Left colon (tissue), 2 donors: ENCODE data around the gene ADSS1. TPM values are rescaled to one million over a fixed set of nuclear protein-coding genes. Genes with fewer than 3 reads are reported as not detected.

ENCODE experiments used
- ATAC-seq: fragments of 200-7000 bp; cut with Tn5 transposase; one replicate; pipeline ENCODE4 v1.9.1; 2020; ENCODE audit warnings: mild to moderate bottlenecking, moderate library complexity
- DNase-seq, 2 donors: peaks; one replicate each; pipeline ENCODE4 v3.0.0-alpha.2; 2020
- intact Hi-C, 2 donors: fragments of 100-400 bp; cut with DNase I in 1 of 2; cut with micrococcal nuclease in 1 of 2; formaldehyde crosslinking; loops; one replicate each; pipeline versions ENCODE4 v1.11.2 to v1.14.0; 2022; cut with DNase I, micrococcal nuclease
- total RNA-seq, 2 donors: library from RNA; stranded (reverse); fragmentation: NEBNext Ultra II Directional; extraction: Animal tissue kit (Norgen Biotek cat#: 25700); gene quantifications; one replicate each; pipeline ENCODE4 v1.2.1, GENCODE V29; 2021
- donor health status: DM: no; HTN: no; CAD: no.
- donor health status: DM: yes; HTN: yes; CAD: no.

The ADSS1 gene
- total RNA-seq, 2 donors from 2014 or later, result 3.3 to 4.4 TPM

DNA sequence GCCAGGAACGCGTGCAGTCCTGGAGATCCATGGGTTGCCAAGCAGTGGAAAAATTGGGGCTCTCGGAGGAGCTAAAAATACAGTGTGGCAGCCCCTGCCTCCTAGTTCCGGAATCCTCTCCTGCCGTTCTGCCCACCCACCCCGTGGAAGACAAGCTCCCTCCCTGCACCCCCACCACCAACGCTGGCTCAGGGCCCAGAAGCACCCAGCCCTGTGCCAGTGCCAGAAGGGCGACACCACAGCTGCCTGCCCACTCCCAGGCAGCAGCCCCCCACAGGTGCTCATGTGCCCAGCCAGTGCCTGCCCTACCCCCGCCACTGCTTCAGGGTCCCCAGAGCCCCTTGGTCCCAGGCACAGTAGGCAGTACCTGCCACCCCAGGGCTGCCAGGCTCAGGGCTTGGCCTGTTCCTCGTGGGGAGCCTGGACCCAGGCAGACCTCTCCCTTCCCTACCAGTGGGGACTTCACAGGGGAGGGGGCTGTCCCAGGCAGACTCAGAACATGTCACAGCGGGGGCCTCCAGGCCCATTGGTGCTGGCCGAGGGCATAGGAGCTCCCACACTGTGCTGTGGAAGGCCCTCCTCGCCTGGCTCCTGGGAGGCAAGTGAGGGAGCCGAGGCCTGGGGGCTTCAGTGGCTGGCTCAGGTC, 27.2 kb upstream of the ADSS1 start:
- intact Hi-C loops, result no loop called here
- ATAC-seq (no peak), DNase-seq (no peak)

DNA sequence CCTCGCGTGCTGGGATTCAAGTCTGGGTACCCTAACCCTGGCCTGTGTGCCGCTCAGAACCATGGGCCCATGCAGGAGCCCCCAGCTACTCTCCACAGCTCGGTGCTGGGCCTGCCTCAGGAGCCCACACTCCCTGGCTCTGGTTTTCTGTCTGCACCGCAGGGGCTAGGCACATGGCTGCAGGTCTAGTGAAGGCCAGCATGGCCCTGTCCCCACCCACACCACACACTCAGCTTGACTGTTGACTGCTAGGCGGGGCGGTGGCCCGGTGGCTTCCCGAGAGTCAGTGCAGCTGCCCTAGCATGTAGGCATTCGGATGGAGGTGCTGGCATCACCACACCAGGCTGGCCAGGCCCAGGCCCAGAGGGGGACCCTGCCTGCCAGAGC, 26.7 kb upstream of the ADSS1 start:
- intact Hi-C loops, result no loop called here
- no peak for DNase-seq
- peak; percentile 53 for ATAC-seq

- no peak for DNase-seq
- intact Hi-C loops, result no loop called here
- no peak for ATAC-seq
Measured at GRCh38 chr14:104697892-104698583, 26.0 kb upstream of the ADSS1 start.

- intact Hi-C loops, result no loop called here
- DNase-seq (no peak), ATAC-seq (no peak)
Measured at GRCh38 chr14:104698688-104699425, 25.2 kb upstream of the ADSS1 start.

DNA sequence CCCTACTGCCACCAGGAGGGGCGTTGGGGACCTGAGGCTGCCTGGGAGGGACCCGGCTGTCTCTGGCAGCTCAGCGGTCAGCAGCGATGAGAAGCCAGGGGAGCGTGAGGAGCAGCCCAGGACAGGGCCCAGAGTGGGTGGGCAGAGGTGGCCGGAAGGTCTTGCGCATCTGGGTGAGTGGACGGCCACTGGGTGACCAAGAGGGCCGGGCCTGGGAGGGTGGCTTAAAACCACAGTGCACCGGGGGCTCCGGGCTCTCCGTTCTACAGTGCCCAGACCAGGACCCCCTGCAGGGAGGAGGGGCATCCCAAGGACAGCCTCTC, 24.6 kb upstream of the ADSS1 start:
- DNase-seq (no peak), ATAC-seq (no peak)
- intact Hi-C loops, result no loop called here

DNA sequence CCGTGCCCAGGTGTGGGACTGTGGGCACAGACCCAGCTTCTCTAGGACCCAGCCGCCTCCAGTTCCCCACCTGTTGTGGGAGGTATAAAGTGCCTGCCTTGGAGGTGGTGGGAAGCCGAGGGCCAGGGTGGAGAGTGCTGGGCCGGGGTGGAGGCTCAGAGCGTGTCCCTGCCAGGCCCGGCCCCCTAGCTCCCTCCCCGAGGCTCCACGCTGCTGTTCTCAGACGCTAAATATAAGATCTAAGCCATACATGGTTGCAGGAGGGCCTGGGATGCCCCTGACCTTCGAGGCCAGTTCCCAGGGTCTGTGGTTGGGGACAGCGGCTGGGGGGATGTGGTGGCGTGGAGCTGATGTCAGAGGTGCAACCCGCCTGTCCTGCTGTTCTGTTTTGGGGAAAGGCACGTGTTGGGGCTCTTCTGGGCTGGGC, 23.8 kb upstream of the ADSS1 start:
- DNase-seq (no peak), ATAC-seq (no peak)
- intact Hi-C loops, result no loop called here

GRCh38 chr14:104700747-104701217, 23.2 kb upstream of the ADSS1 start:
- ATAC-seq (no peak), DNase-seq (no peak)
- intact Hi-C loops, result no loop called here

DNA sequence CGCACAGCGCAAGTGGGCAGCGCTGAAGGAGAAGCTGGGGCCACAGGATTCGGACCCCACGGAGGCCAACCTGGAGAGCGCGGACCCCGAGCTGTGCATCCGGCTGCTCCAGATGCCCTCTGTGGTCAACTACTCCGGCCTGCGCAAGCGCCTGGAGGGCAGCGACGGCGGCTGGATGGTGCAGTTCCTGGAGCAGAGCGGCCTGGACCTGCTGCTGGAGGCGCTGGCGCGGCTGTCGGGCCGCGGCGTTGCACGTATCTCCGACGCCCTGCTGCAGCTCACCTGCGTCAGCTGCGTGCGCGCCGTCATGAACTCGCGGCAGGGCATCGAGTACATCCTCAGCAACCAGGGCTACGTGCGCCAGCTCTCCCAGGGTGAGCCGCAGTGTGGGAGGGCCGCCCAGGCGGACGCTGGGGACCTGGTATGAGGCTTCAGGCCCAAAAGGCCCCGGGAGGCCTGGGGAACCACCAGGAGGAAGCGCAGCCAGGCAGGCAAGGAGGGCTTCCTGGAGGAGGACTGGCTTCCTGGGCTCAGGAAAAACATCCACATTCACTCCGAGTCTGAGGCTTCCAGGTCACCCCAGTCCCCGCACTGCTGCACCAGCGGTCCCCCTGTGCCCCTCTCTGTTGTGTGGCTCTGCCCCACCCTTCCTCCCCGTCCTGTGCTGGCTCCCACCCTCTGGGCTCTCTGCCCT, 22.5 kb upstream of the ADSS1 start:
- no peak for ATAC-seq
- DNase-seq, result no peak
- intact Hi-C loops, result no loop called here

- DNase-seq (no peak), ATAC-seq (no peak)
- intact Hi-C loops, result no loop called here
Measured at GRCh38 chr14:104702106-104702505, 21.9 kb upstream of the ADSS1 start.

DNA sequence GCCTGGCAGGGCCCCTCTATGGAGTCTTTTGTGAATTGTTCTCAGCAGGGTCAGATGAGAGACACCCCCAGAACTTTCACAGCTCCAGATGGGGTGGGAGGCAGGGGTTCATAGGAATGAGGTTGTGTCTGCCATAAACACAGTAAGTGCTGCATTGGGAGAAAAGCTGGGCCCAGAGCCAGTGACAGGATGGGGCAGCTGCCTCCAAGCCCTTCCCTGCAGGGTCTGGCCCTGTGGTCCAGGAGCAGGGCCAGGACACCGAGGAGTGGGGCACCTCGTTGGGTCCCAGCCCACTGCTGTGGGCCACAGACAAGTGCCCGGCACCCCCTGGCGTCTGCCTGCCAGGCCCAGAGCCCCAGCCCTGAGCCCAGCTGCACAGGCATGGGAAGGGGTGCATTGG, 21.4 kb upstream of the ADSS1 start:
- DNase-seq (no peak), ATAC-seq (no peak)
- intact Hi-C loops, result no loop called here

DNA sequence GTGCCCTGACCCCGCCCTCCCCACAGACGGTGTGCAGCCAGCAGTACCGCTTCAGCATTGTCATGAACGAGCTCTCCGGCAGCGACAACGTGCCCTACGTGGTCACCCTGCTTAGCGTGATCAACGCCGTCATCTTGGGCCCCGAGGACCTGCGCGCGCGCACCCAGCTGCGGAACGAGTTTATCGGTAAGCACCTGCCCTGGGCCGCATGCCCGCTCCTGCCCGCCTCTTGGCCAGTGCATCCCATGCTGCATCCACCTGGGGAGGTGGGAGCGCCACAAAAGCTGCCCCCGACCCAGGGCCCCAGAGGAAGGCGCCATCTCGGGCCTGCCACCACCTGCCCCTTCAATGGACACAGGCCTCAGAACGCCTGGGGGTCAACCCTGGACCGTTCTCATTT, 20.8 kb upstream of the ADSS1 start:
- intact Hi-C loops, result no loop called here
- no peak for ATAC-seq
- DNase-seq, result no peak

GRCh38 chr14:104704252-104704651, 19.8 kb upstream of the ADSS1 start:
- DNase-seq (no peak), ATAC-seq (no peak)
- intact Hi-C loops, result no loop called here

GRCh38 chr14:104705340-104706047, 18.5 kb upstream of the ADSS1 start:
- intact Hi-C loops, result loop anchor here (5.0 kb wide), 1 partner anchor 53 kb away; no protein-coding TSS in a partner anchor
- no peak for DNase-seq
- ATAC-seq, result no peak

- peak; percentile 3 for ATAC-seq
- intact Hi-C loops, result loop anchor here (5.0 kb wide), 1 partner anchor 55 kb away; no protein-coding TSS in a partner anchor
Measured at GRCh38 chr14:104706733-104707607, 17.1 kb upstream of the ADSS1 start.

GRCh38 chr14:104707608-104708595, 16.1 kb upstream of the ADSS1 start:
- intact Hi-C loops, result loop anchor here (5.0 kb wide), 1 partner anchor 56 kb away; no protein-coding TSS in a partner anchor
- ATAC-seq (peak; percentile 16), DNase-seq (no peak)

More at GRCh38 chr14:104706733-104707607, 17.1 kb upstream of the ADSS1 start:
- no peak for DNase-seq

GRCh38 chr14:104708606-104709268, 15.3 kb upstream of the ADSS1 start:
- intact Hi-C loops, result loop anchor here (5.0 kb wide), 1 partner anchor 56 kb away; no protein-coding TSS in a partner anchor
- ATAC-seq (peak; percentile 65), DNase-seq (peak in 1 of 2 donors; percentile 79)
